Measurements from ENCODE around the gene DIP2C.
"Not testable (repeated sequence)": the region's sequence is repeated elsewhere in the genome, so short reads cannot be mapped to it uniquely, and the experiment has no call there.

The DIP2C gene

GRCh38 chr10:623477-624311, 65.8 kb downstream of the DIP2C start:
- no peak for DNase-seq

- no peak for DNase-seq
Measured at GRCh38 chr10:623014-623413, 66.5 kb downstream of the DIP2C start.

GRCh38 chr10:621981-622740, 67.3 kb downstream of the DIP2C start:
- DNase-seq = no peak

GRCh38 chr10:621513-621912, 68.0 kb downstream of the DIP2C start:
- no peak for DNase-seq

GRCh38 chr10:620971-621370, 68.5 kb downstream of the DIP2C start:
- DNase-seq = no peak

GRCh38 chr10:620417-620816, 69.1 kb downstream of the DIP2C start:
- DNase-seq = no peak

- no peak for DNase-seq
Measured at GRCh38 chr10:619710-620109, 69.8 kb downstream of the DIP2C start.

- no peak for DNase-seq
Measured at GRCh38 chr10:618229-618989, 71.1 kb downstream of the DIP2C start.

GRCh38 chr10:617471-617870, 72.0 kb downstream of the DIP2C start:
- DNase-seq = no peak

GRCh38 chr10:615583-616152, 73.8 kb downstream of the DIP2C start:
- DNase-seq = no peak

GRCh38 chr10:614790-615582, 74.5 kb downstream of the DIP2C start:
- no peak for DNase-seq

- DNase-seq = no peak
Measured at GRCh38 chr10:614139-614711, 75.2 kb downstream of the DIP2C start.

- DNase-seq = no peak
Measured at GRCh38 chr10:613271-614138, 76.0 kb downstream of the DIP2C start.

- no peak for DNase-seq
Measured at GRCh38 chr10:612696-613095, 76.8 kb downstream of the DIP2C start.

- DNase-seq = not testable (repeated sequence)
Measured at GRCh38 chr10:610642-611305, 78.7 kb downstream of the DIP2C start.

- no peak for DNase-seq
Measured at GRCh38 chr10:609868-610545, 79.5 kb downstream of the DIP2C start.

GRCh38 chr10:609262-609658, 80.2 kb downstream of the DIP2C start:
- DNase-seq = no peak

- DNase-seq = no peak
Measured at GRCh38 chr10:608331-609261, 80.9 kb downstream of the DIP2C start.

Data from T-helper 1 cell (primary cell).